ENCODE data around the gene TEX22. TPM values are rescaled to one million over a fixed set of nuclear protein-coding genes. Genes with fewer than 3 reads are reported as not detected.

The TEX22 gene
- total RNA-seq, result under 1 TPM in 1 of 4 donors, not detected in 3; 0.41 TPM

GRCh38 chr14:105398044-105398725 is at the start of gene TEX22:
TSS of gene TEX22 (plus strand) at chr14:105398538. CDS start at chr14:105399341, 803 bp downstream.
- H3K4me1 ChIP-seq, result peaks cover 11 to 17% (median 15%) of the 10 kb centered on the region in 4 donors
- 1% methylated on average over 13 to 47 of the region's 77 CpGs for WGBS, 2 donors (ENCODE audit: low coverage in 1 of 2)
- peaks cover 0 to 6% (median 2%) of the 10 kb centered on the region in 4 donors for H3K36me3 ChIP-seq
- in situ Hi-C loops (cut with MboI; ENCODE audit: low pct_ligation_motif_present in 1 of 4, low pct_unique_long_range_greater_than_20kb in 1 of 4, low sequenced_read_pairs in 3 of 4), result no loop called here
- H3K9me3 ChIP-seq, result no peaks in the 10 kb centered on the region
- intact Hi-C loops (cut with DNase I; ENCODE audit: low total_unique reads), result no loop called here
- peak; percentile 93 for DNase-seq
- no peaks in the 10 kb centered on the region for H3K27me3 ChIP-seq
- H3K4me3 ChIP-seq, result peak within 1 kb of the TSS; percentile 62 to 76 (median 66)
- peak within 1 kb of the TSS; percentile 84 to 91 (median 87) for H3K27ac ChIP-seq
- no peak for TF ChIP-seq CTCF (IDR thresholded peaks at IDR 0.05)
- peak; percentile 61 to 86 (median 74) for TF ChIP-seq POLR2AphosphoS5 (IDR thresholded peaks at IDR 0.05)
- peak; percentile 71 for TF ChIP-seq POLR2A (IDR thresholded peaks at IDR 0.05)
- no peak for TF ChIP-seq EP300 (IDR thresholded peaks at IDR 0.05; ENCODE audit: low read depth)

- H3K4me3 ChIP-seq, result no peak overlapping the region
- H3K36me3 ChIP-seq, result no peaks in the 10 kb centered on the region
- H3K27ac ChIP-seq, result no peak overlapping the region
- TF ChIP-seq EP300 (IDR thresholded peaks at IDR 0.05; ENCODE audit: low read depth), result no peak
- TF ChIP-seq POLR2AphosphoS5 (IDR thresholded peaks at IDR 0.05), result no peak
- no peak for TF ChIP-seq POLR2A (IDR thresholded peaks at IDR 0.05)
- no peak for TF ChIP-seq CTCF (IDR thresholded peaks at IDR 0.05)
- no peak for DNase-seq
- peaks cover 0 to 4% (median 0%) of the 10 kb centered on the region in 4 donors for H3K4me1 ChIP-seq
- in situ Hi-C loops (cut with MboI; ENCODE audit: low pct_ligation_motif_present in 1 of 4, low pct_unique_long_range_greater_than_20kb in 1 of 4, low sequenced_read_pairs in 3 of 4) (no loop called here), intact Hi-C loops (cut with DNase I; ENCODE audit: low total_unique reads) (no loop called here)
- 89% methylated on average over 10 of the region's 19 CpGs; no CpG with 5 or more reads in 1 of the 2 donors for WGBS, 2 donors (ENCODE audit: low coverage in 1 of 2)
- no peaks in the 10 kb centered on the region for H3K9me3 ChIP-seq
- no peaks in the 10 kb centered on the region for H3K27me3 ChIP-seq
Measured at GRCh38 chr14:105348945-105349699, 49.2 kb upstream of the TEX22 start.

GRCh38 chr14:105349992-105350391 is 48.3 kb upstream of the TEX22 start:
- Histone ChIP-seq H3K27me3 (no peaks in the 10 kb centered on the region), H3K36me3 (no peaks in the 10 kb centered on the region), H3K4me1 (peaks cover 0 to 4% (median 0%) of the 10 kb centered on the region in 4 donors), H3K4me3 (no peak overlapping the region), H3K9me3 (no peaks in the 10 kb centered on the region), H3K27ac (no peak overlapping the region)
- WGBS, 2 donors (ENCODE audit: low coverage in 1 of 2), result 87 to 89% methylated on average over 6 to 11 of the region's 11 CpGs
- no peak for DNase-seq
- TF ChIP-seq EP300 (IDR thresholded peaks at IDR 0.05; ENCODE audit: low read depth) (no peak), CTCF (IDR thresholded peaks at IDR 0.05) (no peak), POLR2AphosphoS5 (IDR thresholded peaks at IDR 0.05) (no peak)
- in situ Hi-C loops (cut with MboI; ENCODE audit: low pct_ligation_motif_present in 1 of 4, low pct_unique_long_range_greater_than_20kb in 1 of 4, low sequenced_read_pairs in 3 of 4) (loop anchor here in 1 of 4 donors (10.0 kb wide), 1 partner anchor 255 kb away; no protein-coding TSS in a partner anchor), intact Hi-C loops (cut with DNase I; ENCODE audit: low total_unique reads) (loop anchor here (10.0 kb wide), 1 partner anchor 255 kb away; no protein-coding TSS in a partner anchor)
